ENCODE data around the gene PFDN1.
"Not testable (repeated sequence)": the region's sequence is repeated elsewhere in the genome, so short reads cannot be mapped to it uniquely, and the experiment has no call there.

PFDN1 gene, protein sequence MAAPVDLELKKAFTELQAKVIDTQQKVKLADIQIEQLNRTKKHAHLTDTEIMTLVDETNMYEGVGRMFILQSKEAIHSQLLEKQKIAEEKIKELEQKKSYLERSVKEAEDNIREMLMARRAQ

DNA sequence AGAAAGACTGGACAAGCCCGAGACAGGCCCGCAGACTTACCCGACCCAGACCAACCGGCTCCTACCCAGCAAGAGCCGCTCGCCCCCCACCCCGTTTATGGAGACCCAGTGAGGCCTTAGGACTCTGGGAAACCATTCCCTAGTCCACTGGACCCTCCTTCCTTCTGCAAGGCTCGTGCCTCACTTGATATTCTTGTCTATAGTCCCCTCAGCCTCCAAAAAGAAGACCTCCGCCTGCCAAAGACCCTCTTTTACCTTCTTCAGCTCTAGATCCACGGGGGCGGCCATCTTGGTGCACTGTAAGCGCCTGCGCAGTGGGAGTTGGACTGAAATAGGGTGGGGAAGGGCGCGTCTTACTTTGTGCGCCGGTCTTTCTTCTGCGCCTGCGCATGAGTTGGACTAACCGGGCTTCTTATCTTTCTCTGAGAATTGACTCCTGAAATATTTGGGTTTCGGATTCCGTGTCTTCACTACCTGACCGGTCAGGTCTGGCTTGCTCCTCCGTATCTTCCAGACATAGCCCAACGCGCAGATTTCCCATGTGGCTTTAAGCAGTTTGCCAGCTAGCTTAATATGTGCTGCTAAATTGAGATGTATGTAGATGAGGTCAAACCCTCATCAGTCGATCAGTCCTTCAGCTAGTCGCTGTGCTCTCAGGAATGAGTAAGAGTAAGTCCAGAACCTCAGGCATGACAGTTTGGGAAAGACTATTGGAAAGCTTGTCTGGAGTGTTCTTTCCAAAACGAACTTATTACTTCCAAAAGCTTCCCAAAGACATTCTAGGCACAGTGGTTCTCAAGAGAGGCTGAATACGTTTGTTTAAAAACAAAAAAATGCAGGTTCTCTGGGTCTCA is at the start of gene PFDN1:
Gene PFDN1, minus strand, starts transcription at position 316 of the 854 bp plus-strand sequence. Its CDS starts 28 bp downstream, at position 288.
- peak; percentile 92 for DNase-seq

DNA sequence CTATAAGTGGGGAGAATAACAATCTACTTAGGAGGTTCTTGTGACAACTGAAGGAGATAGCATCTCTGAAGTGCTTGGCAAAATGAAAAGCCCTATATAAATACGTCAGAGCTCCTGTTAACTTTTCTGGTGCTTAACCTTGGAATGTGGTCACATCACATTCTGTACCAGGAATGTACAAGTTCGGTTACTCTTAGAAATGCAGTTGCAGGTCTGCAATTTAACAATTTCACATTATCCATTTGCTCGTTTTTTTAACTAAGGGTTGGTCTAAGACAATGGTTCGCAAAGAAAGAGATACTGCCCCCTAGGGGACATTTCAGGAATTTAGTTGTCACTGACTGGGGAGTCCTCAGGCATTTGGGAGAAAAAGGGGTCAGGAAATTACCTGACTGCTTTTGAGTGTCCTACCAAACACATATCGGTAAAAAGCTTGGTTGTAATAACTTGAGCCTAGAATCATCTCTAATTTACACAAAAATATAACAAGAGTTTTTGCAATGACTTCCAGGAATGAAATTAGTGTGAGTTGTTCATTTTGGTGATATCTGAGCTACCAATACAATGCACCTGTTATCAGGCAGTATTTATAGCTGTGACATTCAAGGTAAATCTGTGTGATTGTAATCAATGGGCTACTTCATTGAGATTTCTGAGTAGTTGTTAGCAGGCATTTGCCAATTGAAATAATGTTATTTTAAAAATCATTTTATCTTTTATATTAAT is 48.9 kb upstream of the PFDN1 start:
- peak; percentile 37 for DNase-seq

DNA sequence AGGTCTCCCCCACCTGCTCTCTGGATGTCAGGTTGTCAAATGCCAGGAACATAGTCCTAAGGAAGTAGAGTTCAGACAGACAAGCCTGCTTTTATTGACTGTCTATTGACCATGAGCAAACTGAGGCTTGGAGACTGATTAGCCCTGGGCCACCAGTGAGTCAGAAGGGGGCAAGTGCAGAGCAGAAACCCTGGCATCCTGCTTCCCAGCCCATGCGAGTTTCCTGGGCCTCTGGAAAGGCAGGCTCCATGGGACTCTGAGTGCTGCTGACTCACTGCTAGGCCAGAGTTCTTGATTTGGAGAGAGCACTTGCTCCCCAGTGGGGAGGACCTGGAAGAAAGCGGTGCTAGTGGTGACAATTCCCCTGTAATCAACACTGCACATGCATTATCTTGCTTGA is 46.3 kb upstream of the PFDN1 start:
- no peak for DNase-seq

DNA sequence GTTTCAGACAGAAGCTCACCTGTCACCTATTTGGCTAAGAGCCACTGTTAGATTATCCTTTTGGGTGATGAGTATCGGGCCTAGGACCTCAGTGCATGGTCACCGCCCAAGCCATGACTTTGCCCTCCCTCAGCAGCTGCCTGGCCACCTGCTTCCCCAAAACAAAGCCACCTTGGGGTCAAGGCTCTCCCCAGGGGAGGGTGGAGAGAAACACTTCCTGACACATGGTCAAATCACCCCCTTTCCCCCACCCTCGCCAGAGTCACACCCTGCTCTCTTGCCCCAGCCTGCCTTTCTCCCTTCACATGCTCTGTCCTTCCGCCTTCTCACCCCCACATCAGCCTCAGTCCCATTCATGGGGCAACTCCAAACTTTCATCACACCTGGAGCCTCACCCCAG is 45.2 kb upstream of the PFDN1 start:
- DNase-seq: no peak

DNA sequence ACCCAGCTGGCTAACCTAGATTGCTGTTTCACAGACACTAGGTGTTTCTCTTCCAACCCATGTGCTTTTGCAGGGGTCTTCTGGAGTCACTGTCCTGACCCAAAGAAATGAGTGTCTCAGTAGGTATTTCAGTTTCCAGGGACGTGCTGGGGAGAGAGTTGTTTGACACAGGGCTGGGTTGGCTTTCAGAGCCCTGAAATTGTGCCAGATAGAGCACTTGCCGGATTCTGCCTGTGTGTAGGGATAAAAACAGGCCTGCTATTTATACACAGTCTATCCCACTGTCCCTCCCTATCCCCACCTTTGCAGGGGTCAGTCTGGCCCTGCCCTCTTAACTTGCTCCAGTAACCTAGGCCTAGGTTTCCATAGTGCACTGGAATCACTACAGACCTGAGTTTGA is 44.5 kb upstream of the PFDN1 start:
- DNase-seq: no peak

DNA sequence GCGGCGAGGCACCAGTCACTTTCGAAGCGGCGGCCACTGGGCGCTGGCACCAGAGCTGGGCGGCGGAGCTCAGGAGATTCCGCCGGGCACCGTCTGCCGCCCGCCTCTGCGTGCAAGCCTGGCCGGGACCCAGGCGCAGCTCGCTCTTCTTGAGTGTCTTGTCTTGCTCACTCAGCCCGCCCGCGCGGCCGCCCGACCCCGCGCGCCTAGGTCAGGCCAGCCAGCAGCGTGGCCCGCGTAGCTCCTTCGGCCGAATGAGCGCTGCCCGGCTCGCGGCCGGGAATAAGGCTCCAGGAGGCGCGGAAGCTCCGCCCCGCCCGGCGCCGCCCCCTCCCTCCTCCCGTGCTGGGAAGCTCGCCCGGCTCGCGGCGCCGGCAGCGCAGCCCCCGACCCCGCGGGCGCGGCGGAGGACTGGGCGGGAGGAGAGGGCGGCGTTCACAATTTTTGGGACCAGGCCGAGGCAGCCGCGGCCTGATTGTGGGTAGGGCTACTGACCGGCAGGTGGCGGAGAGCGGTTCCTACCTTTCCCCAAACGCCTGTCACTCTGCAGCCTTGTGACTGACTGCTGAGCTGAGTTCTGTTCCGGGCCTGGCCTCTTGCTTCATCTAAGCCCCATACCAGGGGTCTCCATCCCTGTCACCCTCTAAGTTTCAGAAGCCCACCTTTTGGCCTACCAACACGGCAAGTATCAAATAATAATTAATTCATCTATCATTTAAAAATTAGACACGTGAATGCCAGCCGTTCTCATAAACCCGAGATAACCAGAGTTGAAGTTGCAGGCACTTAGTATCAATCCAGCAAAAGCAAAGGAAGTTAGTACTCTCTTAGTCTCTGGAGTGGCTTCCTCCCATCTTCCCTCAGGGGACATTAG is 43.7 kb upstream of the PFDN1 start, which contains the start of gene HBEGF:
Gene HBEGF, minus strand, starts transcription at position 256 of the 874 bp plus-strand sequence. CDS start 275 bp downstream, outside the sequence.
- no peak for DNase-seq

DNA sequence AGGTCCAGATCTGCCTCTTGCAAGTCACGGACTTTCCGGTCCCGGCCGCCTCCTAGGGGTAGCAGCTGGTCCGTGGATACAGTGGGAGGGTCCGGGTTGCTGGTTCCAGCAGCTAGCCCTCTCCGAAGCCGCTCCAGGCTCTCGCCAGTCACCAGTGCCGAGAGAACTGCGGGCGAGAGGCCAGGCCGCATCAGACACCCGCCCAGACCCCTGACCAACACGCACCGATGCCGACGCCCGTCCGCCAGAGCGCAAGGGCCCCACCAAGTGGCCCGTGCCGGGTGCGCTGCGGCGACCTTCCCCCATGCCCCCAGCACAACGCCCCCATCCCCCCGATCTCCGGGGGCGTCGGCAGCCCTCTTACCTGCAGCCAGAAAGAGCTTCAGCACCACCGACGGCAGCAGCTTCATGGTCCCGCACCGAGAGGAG is 43.0 kb upstream of the PFDN1 start:
- DNase-seq: no peak

DNA sequence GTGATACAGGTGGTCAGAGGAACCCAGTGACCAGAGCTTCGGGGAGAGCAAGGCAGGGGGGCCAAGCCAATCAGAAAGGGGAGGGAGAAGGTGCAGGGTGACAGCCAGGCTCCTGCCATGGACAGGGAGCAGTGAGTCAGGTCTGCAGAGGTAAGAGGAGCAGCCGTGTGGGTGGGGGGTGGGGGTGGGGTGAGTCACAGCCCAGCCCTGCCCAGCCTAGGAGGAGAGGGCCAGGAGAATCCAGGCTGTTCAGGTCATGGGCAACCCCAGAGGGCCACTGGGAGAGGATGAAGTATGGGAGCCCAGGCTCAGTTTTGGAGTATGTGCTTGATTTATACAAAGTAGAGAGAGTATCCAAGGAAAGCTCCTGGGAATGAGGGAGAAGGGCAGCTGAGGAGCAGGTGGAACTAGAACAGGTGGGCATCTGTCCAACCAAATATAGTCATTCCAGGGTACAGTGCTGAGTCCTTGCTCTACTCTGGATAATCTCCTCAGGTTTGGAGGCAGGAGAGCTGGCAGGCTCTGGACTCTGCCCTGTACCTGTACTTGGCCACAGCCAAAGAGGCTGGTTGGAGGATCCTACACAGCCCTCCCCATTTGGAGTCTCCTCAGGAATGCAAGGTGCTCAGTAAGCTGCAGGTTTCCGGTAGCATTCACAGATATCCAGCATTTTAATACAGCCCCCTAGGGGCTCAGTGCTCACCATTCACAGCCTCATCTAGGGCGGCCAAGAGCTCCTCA is 42.0 kb upstream of the PFDN1 start:
- no peak for DNase-seq

DNA sequence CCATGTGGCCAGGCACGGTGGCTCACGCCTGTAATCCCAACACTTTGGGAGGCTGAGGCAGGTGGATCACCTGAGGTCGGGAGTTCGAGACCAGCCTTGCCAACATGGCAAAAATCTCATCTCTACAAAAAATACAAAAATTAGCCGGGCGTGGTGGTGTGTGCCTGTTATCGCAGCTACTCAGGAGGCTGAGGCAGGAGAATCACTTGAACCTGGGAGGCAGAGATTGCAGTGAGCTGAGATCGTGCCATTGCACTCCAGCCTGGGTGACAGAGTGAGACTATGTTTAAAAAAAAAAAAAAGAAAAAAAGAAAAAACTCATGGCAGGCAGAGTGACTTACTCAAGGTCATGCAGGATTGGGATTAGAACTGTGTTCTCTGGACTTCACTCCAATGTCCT is 40.9 kb upstream of the PFDN1 start:
- not testable (repeated sequence) for DNase-seq

DNA sequence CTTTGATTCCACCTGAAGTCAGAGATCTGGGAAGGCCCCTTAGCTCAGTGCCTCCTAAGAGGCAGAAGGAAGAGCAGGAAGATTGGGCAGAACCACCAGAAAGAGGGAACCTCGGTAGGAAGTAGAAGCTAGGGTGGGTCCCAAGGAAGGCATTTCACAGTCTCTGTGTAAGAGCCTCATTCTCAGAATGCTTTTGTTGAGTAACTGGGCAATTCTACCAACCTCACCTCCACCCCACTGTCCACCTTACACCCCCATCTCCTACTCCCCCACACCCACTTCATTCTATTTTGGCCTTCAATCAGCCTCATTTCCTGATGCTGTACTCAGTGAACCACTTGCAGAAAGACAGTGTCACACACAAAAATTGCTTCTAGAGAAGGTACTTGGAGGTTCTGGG is 40.0 kb upstream of the PFDN1 start:
- no peak for DNase-seq

DNA sequence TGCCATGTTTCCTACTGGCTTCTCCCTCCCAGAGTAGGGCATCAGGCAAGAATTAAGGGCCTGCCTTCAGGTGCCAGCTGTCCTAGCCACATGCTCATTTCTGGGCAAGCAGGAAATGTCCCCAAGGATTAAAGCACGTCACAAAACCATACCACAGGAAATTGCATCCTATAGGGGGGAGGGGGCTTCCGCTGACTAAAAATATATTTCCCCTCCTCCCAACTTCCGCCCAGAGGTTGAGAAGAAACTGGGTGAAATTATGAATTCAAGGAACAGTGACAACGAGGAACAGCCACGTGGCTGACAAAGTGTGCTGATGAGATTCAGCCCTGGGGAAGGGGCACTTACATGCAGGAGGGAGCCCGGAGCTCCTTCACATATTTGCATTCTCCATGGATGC is 39.4 kb upstream of the PFDN1 start:
- no peak for DNase-seq

DNA sequence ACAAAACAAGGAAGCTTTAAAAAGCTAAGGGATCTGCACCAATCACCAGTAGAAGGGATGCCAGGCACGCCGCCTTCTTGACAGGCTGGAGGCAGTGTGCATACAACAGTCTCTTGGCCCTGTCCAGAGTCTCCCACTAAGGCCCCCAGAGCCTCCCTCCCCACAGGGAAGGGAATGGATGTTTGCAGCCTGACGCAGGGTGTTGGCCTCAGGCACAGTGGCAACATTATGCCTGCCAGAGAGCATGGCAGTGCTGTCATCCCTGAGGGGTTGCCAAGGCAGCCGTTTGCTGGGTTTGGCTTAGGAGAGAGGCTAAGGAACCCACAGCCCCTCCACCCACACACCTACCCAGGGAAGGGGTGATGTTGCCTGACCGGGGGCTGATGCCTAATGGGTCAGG is 38.7 kb upstream of the PFDN1 start:
- no peak for DNase-seq

DNA sequence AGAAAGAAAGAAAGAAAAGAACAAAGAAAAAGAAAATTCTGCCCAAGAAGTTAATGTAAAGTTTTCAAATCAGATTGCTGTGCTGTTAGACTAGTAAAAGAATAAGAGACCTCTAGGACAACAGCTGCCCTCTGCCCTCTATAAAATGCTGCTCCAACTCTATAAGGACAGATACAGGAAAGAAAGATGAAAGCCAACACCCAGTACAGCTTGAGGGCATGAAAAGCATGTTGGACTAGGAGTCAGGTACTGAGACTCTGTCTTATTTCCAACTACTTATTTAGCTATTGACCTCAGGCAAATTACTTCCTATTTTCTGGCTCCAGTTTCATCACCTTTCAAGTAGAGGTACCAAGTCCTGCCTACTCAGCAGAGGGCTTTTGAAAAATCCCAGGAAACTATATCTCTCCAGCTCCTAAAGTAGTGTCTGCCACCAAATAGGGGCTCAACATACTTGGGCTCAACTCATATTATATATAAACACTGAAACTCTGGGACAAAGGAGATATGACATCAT is 37.8 kb upstream of the PFDN1 start:
- DNase-seq: no peak

DNA sequence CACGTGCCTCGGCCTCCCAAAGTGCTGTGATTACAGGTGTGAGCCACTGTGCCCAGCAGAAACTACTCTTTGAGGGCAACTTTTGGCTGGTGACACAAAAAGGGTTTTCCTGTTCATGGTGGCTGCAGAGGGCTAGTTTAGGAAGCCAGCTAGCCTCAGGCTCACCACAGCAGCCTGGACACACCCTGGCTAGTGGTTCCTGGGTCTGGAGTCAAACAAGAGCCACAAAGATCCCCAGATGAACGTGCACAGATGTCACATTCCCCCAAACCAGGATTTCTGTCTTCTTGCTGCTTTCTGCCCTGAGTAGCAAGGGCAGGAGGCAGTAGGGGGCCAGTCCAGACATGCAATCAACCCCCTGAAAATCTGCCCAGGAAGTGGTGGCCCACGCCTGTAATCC is 36.7 kb upstream of the PFDN1 start:
- DNase-seq: no peak

DNA sequence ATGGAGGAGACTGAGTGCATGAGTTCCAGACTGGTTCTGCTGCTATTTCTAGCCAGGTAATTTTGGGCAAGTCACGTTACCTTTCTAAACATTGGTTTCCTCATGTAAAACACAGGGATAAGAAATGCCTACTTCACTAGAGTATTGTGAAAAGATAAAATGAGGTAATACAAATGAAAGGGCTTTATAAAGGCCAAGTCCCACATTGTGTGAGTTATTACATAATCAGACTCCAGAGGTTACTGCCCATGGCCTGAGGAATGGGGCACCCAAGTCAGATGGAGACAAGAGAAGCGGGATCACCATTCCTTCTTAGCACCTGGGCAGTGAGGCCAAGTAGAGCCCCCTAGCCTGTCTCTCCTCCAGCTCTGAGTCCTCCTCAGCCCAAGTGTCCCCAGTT is 36.0 kb upstream of the PFDN1 start:
- no peak for DNase-seq

DNA sequence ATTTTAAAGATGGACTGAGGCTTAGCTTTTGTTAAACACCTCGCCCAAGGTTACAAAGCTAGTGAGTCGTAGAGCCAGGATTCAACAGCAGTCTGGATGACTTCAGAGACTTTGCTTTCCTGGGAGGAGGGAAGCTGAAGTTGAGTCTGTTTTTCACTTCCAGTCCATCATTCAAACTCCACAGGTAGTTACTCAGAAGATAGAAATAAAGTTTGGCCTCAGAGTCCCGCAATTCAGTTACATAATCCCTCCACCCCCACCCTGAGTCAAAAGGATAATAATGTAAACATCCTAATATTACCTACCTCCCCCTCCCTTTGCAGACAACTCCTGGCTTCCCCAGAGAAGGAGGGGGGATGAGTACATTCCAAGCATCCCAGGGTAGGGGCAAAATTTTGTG is 35.4 kb upstream of the PFDN1 start:
- no peak for DNase-seq

DNA sequence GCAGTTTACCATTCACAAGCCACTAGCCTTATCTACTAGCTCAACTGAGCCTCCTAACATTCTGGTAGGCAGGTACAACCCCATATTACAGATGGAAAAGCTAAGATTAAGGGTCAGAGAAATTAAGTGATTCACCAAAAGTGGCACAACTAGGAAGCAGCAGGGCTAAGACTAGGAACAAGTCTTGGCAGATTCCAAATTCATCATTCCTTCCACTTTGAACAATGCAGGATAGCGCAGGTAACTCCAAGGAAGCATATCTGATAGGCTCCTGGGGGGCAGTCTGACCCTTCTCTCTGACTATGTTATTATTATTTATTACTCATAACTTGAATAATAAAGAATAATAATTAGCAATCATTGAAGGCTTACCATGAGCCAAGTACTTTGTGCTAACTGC is 35.0 kb upstream of the PFDN1 start:
- no peak for DNase-seq

DNA sequence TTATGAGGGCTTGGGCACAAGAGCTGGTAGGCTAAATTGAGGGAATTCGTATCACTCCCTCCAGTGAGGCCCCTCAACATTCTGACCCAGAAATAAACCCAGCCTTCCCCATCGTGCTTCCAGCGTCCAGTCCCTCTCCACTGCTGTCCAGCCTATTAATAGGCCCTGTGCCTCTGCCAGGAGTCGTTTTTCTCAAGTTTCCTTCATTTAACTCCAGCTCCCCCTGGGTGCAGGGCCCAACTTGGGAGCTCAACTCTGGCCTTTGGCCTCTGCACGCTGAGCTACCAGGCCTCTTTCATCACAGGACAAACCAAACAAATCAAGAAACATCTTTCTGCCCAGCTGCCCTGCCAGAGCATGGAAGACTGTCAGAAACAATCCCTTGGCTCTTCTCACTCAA is 33.5 kb upstream of the PFDN1 start:
- DNase-seq: no peak

DNA sequence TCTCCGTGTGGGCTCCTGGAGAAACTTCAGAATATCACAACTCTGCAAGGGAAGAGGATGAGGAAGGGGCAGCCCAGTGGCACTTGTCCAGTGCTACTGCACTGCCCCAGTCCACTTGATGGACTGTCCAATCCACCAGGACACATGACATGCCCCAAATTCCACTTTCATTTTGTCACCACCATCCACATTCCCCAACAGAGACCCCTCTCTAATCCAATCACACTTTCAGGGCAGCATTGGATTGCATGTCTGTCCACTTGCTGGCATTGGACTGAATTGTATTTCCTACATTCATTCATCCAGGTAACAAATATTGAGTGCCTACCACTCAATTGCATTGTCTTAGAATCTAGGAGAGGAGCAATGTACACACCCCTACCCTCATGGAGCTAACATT is 28.7 kb upstream of the PFDN1 start:
- no peak for DNase-seq

DNA sequence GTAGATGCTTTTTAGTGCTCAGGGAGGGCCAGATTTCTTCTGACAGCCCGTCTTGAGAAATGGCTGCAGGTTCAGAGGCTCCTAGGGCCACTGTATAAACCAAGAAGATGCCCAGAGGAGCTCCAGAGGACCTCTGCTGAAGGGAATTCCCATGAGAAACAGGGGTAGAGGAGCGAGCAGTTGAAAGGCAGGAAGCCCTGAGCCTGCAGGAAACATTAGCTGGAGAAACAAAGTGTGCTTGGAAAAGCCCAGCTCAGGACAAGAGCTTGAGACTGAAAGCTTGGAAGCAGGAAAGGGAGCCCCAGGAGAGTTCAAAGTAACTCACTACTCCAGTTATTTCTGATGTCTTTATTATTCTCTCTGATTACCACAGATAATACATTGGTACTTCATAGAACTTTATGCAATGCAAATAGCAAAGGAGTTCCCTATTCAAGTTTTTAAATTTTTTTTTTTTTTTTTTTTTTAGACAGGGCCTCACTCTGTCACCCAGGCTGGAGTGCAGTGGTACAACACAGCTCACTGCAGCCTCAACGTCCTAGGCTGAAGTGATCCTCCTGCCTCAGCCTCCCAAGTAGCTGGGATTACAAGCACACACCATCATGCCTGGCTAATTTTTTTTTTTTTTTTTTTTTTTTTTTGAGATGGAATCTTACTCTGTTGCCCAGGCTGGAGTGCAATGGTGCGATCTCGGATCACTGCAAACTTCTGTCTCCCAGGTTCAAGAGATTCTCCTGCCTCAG is 27.0 kb upstream of the PFDN1 start:
- DNase-seq: no peak
